Measurements from ENCODE around the gene MRPL49. TPM values are rescaled to one million over a fixed set of nuclear protein-coding genes. Genes with fewer than 3 reads are reported as not detected.

MRPL49 gene
- total and polyA plus RNA-seq, 2 experiments from 2014 or later, result 27.7 to 61.9 TPM

DNA sequence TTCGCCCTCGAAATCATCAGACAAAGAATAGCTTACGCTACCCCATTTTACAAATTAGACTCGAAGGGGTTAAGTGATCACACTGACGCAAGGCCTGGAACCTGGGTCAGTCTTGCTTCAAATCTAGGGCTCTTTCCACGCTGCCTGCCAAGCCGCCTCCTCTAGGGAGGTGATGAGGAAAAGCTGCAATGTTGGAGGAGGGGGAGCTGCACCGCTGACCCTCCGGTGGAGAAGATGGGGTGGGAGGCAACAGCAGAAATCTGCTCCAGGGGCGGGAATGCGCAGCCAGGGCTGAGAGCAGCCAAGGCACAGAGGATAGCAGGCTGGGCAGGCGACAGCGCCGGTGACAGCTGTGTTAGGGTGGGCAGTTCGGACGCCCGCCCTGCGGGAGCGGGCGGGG lies 11.6 kb downstream of the MRPL49 start:
- H3K27me3 Mint-ChIP-seq (ENCODE audit: insufficient read depth, low read depth, poor library complexity), result peaks cover 19% of the 10 kb centered on the region
- DNase-seq (ENCODE audit: low spot score) (no peak), ATAC-seq (no peak)
- no peaks in the 10 kb centered on the region for H3K9me2 ChIP-seq (ENCODE audit: insufficient read depth)
- H4K20me1 ChIP-seq (replicated peaks; ENCODE audit: insufficient read depth), result no peaks in the 10 kb centered on the region
- H3K36me3 Mint-ChIP-seq (ENCODE audit: low read depth), result peaks cover 16% of the 10 kb centered on the region
- H3K79me2 ChIP-seq (replicated peaks; ENCODE audit: insufficient read depth), result peaks cover 19% of the 10 kb centered on the region
- no peaks in the 10 kb centered on the region for H3K9me3 Mint-ChIP-seq
- no peaks in the 10 kb centered on the region for H3K36me3 ChIP-seq (ENCODE audit: insufficient read depth)
- peak overlapping the region; percentile 67 for H3K4me3 ChIP-seq
- H3F3A ChIP-seq (replicated peaks; ENCODE audit: low read depth), result peaks cover 11% of the 10 kb centered on the region; the same call in 1 of the 2 replicates
- peak overlapping the region; percentile 97 for H3K4me3 Mint-ChIP-seq
- H3K27ac Mint-ChIP-seq, result peak overlapping the region; percentile 94
- 0 out of 2 replicates have a peak overlapping the region, but pooled peaks have one; percentile 80 for H3K27ac ChIP-seq (ENCODE audit: low read depth)
- H3K4me1 ChIP-seq (ENCODE audit: insufficient read depth), result peaks cover 20% of the 10 kb centered on the region; the same call in 1 of the 2 replicates
- H3K4me2 ChIP-seq, result peak overlapping the region; percentile 99
- H2AFZ ChIP-seq, result no peak overlapping the region
- no peaks in the 10 kb centered on the region for H3K27me3 ChIP-seq (ENCODE audit: insufficient read depth)
- H3K4me1 Mint-ChIP-seq, result peaks cover 19% of the 10 kb centered on the region
- TF ChIP-seq, protein P1, sequence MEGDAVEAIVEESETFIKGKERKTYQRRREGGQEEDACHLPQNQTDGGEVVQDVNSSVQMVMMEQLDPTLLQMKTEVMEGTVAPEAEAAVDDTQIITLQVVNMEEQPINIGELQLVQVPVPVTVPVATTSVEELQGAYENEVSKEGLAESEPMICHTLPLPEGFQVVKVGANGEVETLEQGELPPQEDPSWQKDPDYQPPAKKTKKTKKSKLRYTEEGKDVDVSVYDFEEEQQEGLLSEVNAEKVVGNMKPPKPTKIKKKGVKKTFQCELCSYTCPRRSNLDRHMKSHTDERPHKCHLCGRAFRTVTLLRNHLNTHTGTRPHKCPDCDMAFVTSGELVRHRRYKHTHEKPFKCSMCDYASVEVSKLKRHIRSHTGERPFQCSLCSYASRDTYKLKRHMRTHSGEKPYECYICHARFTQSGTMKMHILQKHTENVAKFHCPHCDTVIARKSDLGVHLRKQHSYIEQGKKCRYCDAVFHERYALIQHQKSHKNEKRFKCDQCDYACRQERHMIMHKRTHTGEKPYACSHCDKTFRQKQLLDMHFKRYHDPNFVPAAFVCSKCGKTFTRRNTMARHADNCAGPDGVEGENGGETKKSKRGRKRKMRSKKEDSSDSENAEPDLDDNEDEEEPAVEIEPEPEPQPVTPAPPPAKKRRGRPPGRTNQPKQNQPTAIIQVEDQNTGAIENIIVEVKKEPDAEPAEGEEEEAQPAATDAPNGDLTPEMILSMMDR (conservative IDR thresholded peaks at IDR 0.05; ENCODE audit: low read depth in 2 of 2), result no peak
- TF ChIP-seq, protein P2, sequence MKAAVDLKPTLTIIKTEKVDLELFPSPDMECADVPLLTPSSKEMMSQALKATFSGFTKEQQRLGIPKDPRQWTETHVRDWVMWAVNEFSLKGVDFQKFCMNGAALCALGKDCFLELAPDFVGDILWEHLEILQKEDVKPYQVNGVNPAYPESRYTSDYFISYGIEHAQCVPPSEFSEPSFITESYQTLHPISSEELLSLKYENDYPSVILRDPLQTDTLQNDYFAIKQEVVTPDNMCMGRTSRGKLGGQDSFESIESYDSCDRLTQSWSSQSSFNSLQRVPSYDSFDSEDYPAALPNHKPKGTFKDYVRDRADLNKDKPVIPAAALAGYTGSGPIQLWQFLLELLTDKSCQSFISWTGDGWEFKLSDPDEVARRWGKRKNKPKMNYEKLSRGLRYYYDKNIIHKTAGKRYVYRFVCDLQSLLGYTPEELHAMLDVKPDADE (IDR thresholded peaks at IDR 0.05), result no peak
- TF ChIP-seq, protein P3, sequence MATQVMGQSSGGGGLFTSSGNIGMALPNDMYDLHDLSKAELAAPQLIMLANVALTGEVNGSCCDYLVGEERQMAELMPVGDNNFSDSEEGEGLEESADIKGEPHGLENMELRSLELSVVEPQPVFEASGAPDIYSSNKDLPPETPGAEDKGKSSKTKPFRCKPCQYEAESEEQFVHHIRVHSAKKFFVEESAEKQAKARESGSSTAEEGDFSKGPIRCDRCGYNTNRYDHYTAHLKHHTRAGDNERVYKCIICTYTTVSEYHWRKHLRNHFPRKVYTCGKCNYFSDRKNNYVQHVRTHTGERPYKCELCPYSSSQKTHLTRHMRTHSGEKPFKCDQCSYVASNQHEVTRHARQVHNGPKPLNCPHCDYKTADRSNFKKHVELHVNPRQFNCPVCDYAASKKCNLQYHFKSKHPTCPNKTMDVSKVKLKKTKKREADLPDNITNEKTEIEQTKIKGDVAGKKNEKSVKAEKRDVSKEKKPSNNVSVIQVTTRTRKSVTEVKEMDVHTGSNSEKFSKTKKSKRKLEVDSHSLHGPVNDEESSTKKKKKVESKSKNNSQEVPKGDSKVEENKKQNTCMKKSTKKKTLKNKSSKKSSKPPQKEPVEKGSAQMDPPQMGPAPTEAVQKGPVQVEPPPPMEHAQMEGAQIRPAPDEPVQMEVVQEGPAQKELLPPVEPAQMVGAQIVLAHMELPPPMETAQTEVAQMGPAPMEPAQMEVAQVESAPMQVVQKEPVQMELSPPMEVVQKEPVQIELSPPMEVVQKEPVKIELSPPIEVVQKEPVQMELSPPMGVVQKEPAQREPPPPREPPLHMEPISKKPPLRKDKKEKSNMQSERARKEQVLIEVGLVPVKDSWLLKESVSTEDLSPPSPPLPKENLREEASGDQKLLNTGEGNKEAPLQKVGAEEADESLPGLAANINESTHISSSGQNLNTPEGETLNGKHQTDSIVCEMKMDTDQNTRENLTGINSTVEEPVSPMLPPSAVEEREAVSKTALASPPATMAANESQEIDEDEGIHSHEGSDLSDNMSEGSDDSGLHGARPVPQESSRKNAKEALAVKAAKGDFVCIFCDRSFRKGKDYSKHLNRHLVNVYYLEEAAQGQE (IDR thresholded peaks at IDR 0.05; ENCODE audit: unreplicated experiment), result no peak
- no peak for TF ChIP-seq EZH2phosphoT487 (IDR thresholded peaks at IDR 0.05; ENCODE audit: unreplicated experiment)
- TF ChIP-seq POLR2AphosphoS5 (IDR thresholded peaks at IDR 0.05; ENCODE audit: low read depth), result no peak
- no peak for TF ChIP-seq NANOG (IDR thresholded peaks at IDR 0.05; ENCODE audit: borderline replicate concordance)
- no peak for TF ChIP-seq ZNF114 (CRISPR knock-in tag; IDR thresholded peaks at IDR 0.05)
- TF ChIP-seq, protein P4, sequence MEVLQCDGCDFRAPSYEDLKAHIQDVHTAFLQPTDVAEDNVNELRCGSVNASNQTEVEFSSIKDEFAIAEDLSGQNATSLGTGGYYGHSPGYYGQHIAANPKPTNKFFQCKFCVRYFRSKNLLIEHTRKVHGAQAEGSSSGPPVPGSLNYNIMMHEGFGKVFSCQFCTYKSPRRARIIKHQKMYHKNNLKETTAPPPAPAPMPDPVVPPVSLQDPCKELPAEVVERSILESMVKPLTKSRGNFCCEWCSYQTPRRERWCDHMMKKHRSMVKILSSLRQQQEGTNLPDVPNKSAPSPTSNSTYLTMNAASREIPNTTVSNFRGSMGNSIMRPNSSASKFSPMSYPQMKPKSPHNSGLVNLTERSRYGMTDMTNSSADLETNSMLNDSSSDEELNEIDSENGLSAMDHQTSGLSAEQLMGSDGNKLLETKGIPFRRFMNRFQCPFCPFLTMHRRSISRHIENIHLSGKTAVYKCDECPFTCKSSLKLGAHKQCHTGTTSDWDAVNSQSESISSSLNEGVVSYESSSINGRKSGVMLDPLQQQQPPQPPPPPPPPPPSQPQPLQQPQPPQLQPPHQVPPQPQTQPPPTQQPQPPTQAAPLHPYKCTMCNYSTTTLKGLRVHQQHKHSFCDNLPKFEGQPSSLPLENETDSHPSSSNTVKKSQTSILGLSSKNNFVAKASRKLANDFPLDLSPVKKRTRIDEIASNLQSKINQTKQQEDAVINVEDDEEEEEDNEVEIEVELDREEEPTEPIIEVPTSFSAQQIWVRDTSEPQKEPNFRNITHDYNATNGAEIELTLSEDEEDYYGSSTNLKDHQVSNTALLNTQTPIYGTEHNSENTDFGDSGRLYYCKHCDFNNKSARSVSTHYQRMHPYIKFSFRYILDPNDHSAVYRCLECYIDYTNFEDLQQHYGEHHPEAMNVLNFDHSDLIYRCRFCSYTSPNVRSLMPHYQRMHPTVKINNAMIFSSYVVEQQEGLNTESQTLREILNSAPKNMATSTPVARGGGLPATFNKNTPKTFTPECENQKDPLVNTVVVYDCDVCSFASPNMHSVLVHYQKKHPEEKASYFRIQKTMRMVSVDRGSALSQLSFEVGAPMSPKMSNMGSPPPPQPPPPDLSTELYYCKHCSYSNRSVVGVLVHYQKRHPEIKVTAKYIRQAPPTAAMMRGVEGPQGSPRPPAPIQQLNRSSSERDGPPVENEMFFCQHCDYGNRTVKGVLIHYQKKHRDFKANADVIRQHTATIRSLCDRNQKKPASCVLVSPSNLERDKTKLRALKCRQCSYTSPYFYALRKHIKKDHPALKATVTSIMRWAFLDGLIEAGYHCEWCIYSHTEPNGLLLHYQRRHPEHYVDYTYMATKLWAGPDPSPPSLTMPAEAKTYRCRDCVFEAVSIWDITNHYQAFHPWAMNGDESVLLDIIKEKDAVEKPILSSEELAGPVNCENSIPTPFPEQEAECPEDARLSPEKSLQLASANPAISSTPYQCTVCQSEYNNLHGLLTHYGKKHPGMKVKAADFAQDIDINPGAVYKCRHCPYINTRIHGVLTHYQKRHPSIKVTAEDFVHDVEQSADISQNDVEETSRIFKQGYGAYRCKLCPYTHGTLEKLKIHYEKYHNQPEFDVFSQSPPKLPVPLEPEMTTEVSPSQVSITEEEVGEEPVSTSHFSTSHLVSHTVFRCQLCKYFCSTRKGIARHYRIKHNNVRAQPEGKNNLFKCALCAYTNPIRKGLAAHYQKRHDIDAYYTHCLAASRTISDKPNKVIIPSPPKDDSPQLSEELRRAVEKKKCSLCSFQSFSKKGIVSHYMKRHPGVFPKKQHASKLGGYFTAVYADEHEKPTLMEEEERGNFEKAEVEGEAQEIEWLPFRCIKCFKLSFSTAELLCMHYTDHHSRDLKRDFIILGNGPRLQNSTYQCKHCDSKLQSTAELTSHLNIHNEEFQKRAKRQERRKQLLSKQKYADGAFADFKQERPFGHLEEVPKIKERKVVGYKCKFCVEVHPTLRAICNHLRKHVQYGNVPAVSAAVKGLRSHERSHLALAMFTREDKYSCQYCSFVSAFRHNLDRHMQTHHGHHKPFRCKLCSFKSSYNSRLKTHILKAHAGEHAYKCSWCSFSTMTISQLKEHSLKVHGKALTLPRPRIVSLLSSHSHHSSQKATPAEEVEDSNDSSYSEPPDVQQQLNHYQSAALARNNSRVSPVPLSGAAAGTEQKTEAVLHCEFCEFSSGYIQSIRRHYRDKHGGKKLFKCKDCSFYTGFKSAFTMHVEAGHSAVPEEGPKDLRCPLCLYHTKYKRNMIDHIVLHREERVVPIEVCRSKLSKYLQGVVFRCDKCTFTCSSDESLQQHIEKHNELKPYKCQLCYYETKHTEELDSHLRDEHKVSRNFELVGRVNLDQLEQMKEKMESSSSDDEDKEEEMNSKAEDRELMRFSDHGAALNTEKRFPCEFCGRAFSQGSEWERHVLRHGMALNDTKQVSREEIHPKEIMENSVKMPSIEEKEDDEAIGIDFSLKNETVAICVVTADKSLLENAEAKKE (CRISPR knock-in tag; IDR thresholded peaks at IDR 0.05), result no peak
- TF ChIP-seq ZNF331 (CRISPR knock-in tag; IDR thresholded peaks at IDR 0.05; ENCODE audit: low read depth), result no peak
- TF ChIP-seq EZH2 (IDR thresholded peaks at IDR 0.05; ENCODE audit: low read depth, unreplicated experiment), result no peak
- TF ChIP-seq STAT1 (IDR thresholded peaks at IDR 0.05; ENCODE audit: unreplicated experiment), result no peak
- no peak for TF ChIP-seq JUNB (IDR thresholded peaks at IDR 0.05; ENCODE audit: unreplicated experiment)
- no peak for TF ChIP-seq CREB1 (CRISPR knock-in tag; IDR thresholded peaks at IDR 0.05; ENCODE audit: low read depth)
